H1 (cell line): ENCODE measurements around the gene SF3B6. TPM values are rescaled to one million over a fixed set of nuclear protein-coding genes. Genes with fewer than 3 reads are reported as not detected.
A peak's percentile ranks its signal among the peaks of the same experiment; 100 is the strongest.

Experiments
- CTCF ChIA-PET: fragments of 300-600 bp; sonication (Branson Sonifier 250); formaldehyde crosslinking; loops from one replicate; lab custom pipeline; 2021; ENCODE audit not compliant: partially characterized antibody; lab: Charles Lee
- POLR2A ChIA-PET: fragments of 300-600 bp; sonication (Branson Sonifier 250); formaldehyde crosslinking; loops from one replicate; lab custom pipeline; 2021; ENCODE audit warnings: inconsistent platforms; ENCODE audit not compliant: partially characterized antibody; lab: Charles Lee
- DNase-seq, 2 experiments: peaks; one replicate each; pipeline versions ENCODE4 v3.0.0 to v3.0.0-alpha.2; 2010 to 2022; ENCODE audit warnings: low spot score in 2 of 2, low read depth in 1 of 2, mixed read lengths in 1 of 2
- FAIRE-seq: peaks from 2 replicates; lab custom pipeline; 2011; peaks lifted over from hg19 to GRCh38; lab: Jason Lieb, UNC
- H2AFZ ChIP-seq: 2 replicates; pipeline ENCODE4 v1.8.1; 2012; ENCODE audit warnings: low read length, inconsistent platforms
- H2AK5ac ChIP-seq: 2 replicates; pipeline ENCODE4 v1.6.1; 2013; ENCODE audit warnings: low read depth, low read length
- H2BK120ac ChIP-seq: replicated peaks from 2 replicates; pipeline ENCODE3; 2013; ENCODE audit warnings: low read depth, low read length, inconsistent platforms
- H2BK12ac ChIP-seq: 2 replicates; pipeline ENCODE4 v1.6.1; 2013; ENCODE audit warnings: low read depth, low read length
- H2BK15ac ChIP-seq: 2 replicates; pipeline ENCODE4 v1.6.1; 2013; ENCODE audit warnings: low read length
- H2BK20ac ChIP-seq: 2 replicates; pipeline ENCODE4 v1.6.1; 2013; ENCODE audit warnings: low read length
- H2BK5ac ChIP-seq: 2 replicates; pipeline ENCODE4 v1.6.1; 2013; ENCODE audit warnings: low read depth, low read length
- H3K14ac ChIP-seq: 2 replicates; pipeline ENCODE4 v1.6.1; 2013; ENCODE audit warnings: inconsistent platforms; ENCODE audit not compliant: insufficient read length
- H3K18ac ChIP-seq: 2 replicates; pipeline ENCODE4 v1.6.1; 2013; ENCODE audit warnings: low read length; ENCODE audit errors: extremely low read depth
- H3K23ac ChIP-seq: 2 replicates; pipeline ENCODE4 v1.6.1; 2013; ENCODE audit warnings: inconsistent platforms; ENCODE audit not compliant: insufficient read length
- H3K23me2 ChIP-seq: 2 replicates; pipeline ENCODE4 v1.6.1; 2013; ENCODE audit warnings: low read depth, low read length
- H3K27ac ChIP-seq: 2 replicates; pipeline ENCODE4 v1.6.1; 2011; ENCODE audit warnings: low read depth, low read length, inconsistent platforms
- H3K27me3 ChIP-seq, 4 experiments: replicated peaks in 1 of 4; 1 replicate in 1 of 4; 2 replicates in 3 of 4; pipeline versions ENCODE4 v1.6.1 to v1.8.1; 2011 to 2013; ENCODE audit warnings: low read length in 3 of 4, mild to moderate bottlenecking in 3 of 4, inconsistent platforms in 2 of 4, mixed read lengths in 2 of 4, moderate library complexity in 1 of 4; ENCODE audit not compliant: control insufficient read depth in 3 of 4, insufficient read depth in 3 of 4; ENCODE audit errors: extremely low read depth in 1 of 4
- H3K36me3 ChIP-seq, 4 experiments: 2 replicates each; pipeline versions ENCODE4 v1.6.1 to v1.8.1; 2011 to 2013; ENCODE audit warnings: mild to moderate bottlenecking in 4 of 4, low read length in 3 of 4, moderate library complexity in 2 of 4, control low read depth in 1 of 4, inconsistent platforms in 1 of 4; ENCODE audit not compliant: insufficient read depth in 4 of 4, control insufficient read depth in 2 of 4
- H3K4ac ChIP-seq: replicated peaks from 2 replicates; pipeline ENCODE3; 2013; ENCODE audit warnings: low read length, low read depth, mixed read lengths, inconsistent platforms; ENCODE audit not compliant: insufficient read length
- H3K4me1 ChIP-seq, 4 experiments: replicated peaks in 1 of 4; 1 replicate in 1 of 4; 2 replicates in 3 of 4; pipeline versions ENCODE4 v1.6.1 to v1.8.1; 2011 to 2013; ENCODE audit warnings: low read length in 3 of 4, inconsistent platforms in 2 of 4, mixed read lengths in 1 of 4; ENCODE audit not compliant: insufficient read depth in 4 of 4, control insufficient read depth in 3 of 4
- H3K4me2 ChIP-seq, 2 experiments: 2 replicates each; pipeline versions ENCODE4 v1.6.1 to v1.8.1; 2011 to 2013; ENCODE audit warnings: low read depth in 2 of 2, low read length in 2 of 2, control low read depth in 1 of 2, inconsistent platforms in 1 of 2, mild to moderate bottlenecking in 1 of 2; ENCODE audit not compliant: insufficient read depth in 1 of 2
- H3K4me3 ChIP-seq, 4 experiments: fragments of 200-600, 300-600 bp in 1 of 4; sonication (generic), shearing (Covaris generic), sonication (Bioruptor Twin) in 1 of 4; 2 replicates each; pipeline versions ENCODE4 v1.5.1 to v1.8.1; 2011 to 2016; ENCODE audit warnings: low read length in 4 of 4, low read depth in 3 of 4, control low read depth in 2 of 4, inconsistent platforms in 2 of 4, mild to moderate bottlenecking in 2 of 4, mixed read lengths in 1 of 4, moderate library complexity in 1 of 4; ENCODE audit not compliant: insufficient read depth in 2 of 4; ENCODE audit errors: extremely low read depth in 1 of 4
- H3K56ac ChIP-seq: replicated peaks from 2 replicates; pipeline ENCODE3; 2013; ENCODE audit warnings: low read depth, mild to moderate bottlenecking, mixed read lengths, low read length, inconsistent platforms; ENCODE audit not compliant: insufficient read length
- H3K79me1 ChIP-seq: 2 replicates; pipeline ENCODE4 v1.6.1; 2013; ENCODE audit warnings: low read depth, low read length, control low read depth
- H3K79me2 ChIP-seq, 2 experiments: 2 replicates each; pipeline versions ENCODE4 v1.6.1 to v1.8.1; 2012 to 2013; ENCODE audit warnings: low read length in 2 of 2, mild to moderate bottlenecking in 2 of 2, inconsistent platforms in 1 of 2; ENCODE audit not compliant: insufficient read depth in 2 of 2, control insufficient read depth in 1 of 2
- H3K9ac ChIP-seq, 4 experiments: replicated peaks in 1 of 4; 1 replicate in 1 of 4; 2 replicates in 3 of 4; pipeline versions ENCODE4 v1.6.1 to v1.8.1; 2011 to 2013; ENCODE audit warnings: low read depth in 3 of 4, low read length in 3 of 4, control low read depth in 2 of 4, mild to moderate bottlenecking in 2 of 4, moderate library complexity in 2 of 4, inconsistent platforms in 1 of 4; ENCODE audit errors: extremely low read depth in 1 of 4
- H3K9me3 ChIP-seq, 2 experiments: 2 replicates each; pipeline versions ENCODE4 v1.6.1 to v1.8.1; 2012 to 2013; ENCODE audit warnings: mild to moderate bottlenecking in 2 of 2, moderate library complexity in 2 of 2, control low read depth in 1 of 2, inconsistent platforms in 1 of 2, low read depth in 1 of 2, low read length in 1 of 2, mixed read lengths in 1 of 2; ENCODE audit not compliant: insufficient read depth in 2 of 2
- H4K20me1 ChIP-seq, 2 experiments: replicated peaks in 1 of 2; 2 replicates each; pipeline versions ENCODE3 to v1.8.1; 2011 to 2013; ENCODE audit warnings: inconsistent platforms in 2 of 2, low read length in 2 of 2, mild to moderate bottlenecking in 1 of 2; ENCODE audit not compliant: insufficient read depth in 2 of 2, control insufficient read depth in 1 of 2
- H4K5ac ChIP-seq: 2 replicates; pipeline ENCODE4 v1.6.1; 2013; ENCODE audit warnings: low read length, low read depth, mixed read lengths, inconsistent platforms; ENCODE audit not compliant: insufficient read length
- H4K8ac ChIP-seq: 2 replicates; pipeline ENCODE4 v1.8.0; 2013; ENCODE audit warnings: mild to moderate bottlenecking, moderate library complexity, low read length, inconsistent platforms; ENCODE audit not compliant: insufficient read depth; ENCODE audit errors: extremely low read depth
- H4K91ac ChIP-seq: replicated peaks from 2 replicates; pipeline ENCODE3; 2013; ENCODE audit warnings: low read length, mixed read lengths, inconsistent platforms; ENCODE audit not compliant: insufficient read length
- PHF8 ChIP-seq: fragments of 200-600 bp; sonication (generic); conservative IDR thresholded peaks from 2 replicates; pipeline ENCODE4 v1.7.1; 2012; ENCODE audit warnings: low read depth, mild to moderate bottlenecking, inconsistent platforms, low read length, moderate library complexity
- POLR2AphosphoS5 ChIP-seq: IDR thresholded peaks from 2 replicates; pipeline ENCODE4 v1.6.1; 2011; ENCODE audit warnings: low read depth, low read length
- RAD21 ChIP-seq, 2 experiments: IDR thresholded peaks in 1 of 2; conservative IDR thresholded peaks in 1 of 2; 2 replicates each; pipeline ENCODE4 v1.6.1; 2011; ENCODE audit warnings: low read depth in 2 of 2, low read length in 2 of 2, improper control_type of control experiment in 1 of 2, inconsistent platforms in 1 of 2, mild to moderate bottlenecking in 1 of 2, moderate library complexity in 1 of 2
- WGBS, 2 experiments: shearing (Covaris generic) in 1 of 2; methylation state at CpG; one replicate each; pipeline versions ENCODE4 v1.1.6 to v1.1.7; 2013 to 2015; ENCODE audit warnings: low lambda C conversion rate in 2 of 2, mixed read lengths in 2 of 2, inconsistent platforms in 1 of 2, low coverage in 1 of 2, missing lambda C conversion rate in 1 of 2; ENCODE audit not compliant: insufficient replicate concordance in 2 of 2, insufficient coverage in 1 of 2, insufficient read length in 1 of 2; ENCODE audit errors: extremely low coverage in 1 of 2, missing lambda C conversion rate in 1 of 2; 5-methylcytosine and 5-hydroxymethylcytosine counted together
- polyA plus RNA-seq, 7 experiments: library from polyadenylated mRNA; depleted of rRNA in 3 of 7; stranded (reverse) in 5 of 7; unstranded in 2 of 7; fragments of >200 nt in 5 of 7; fragments of 200-250 nt in 2 of 7; gene quantifications; 1 replicate in 5 of 7; 2 replicates in 1 of 7; 4 replicates in 1 of 7; pipeline versions ENCODE4 v1.2.1 to v1.2.3, GENCODE V29; 2011 to 2013; ENCODE audit warnings: missing spikeins in 2 of 7, mixed read lengths in 2 of 7
- total RNA-seq: library from RNA; stranded (reverse); fragmentation: NEBNext Ultra II Directional; extraction: Animal tissue kit (Norgen Biotek cat#: 25700); gene quantifications from 2 replicates; pipeline ENCODE4 v1.2.1, GENCODE V29; 2021

Gene SF3B6
- total and polyA plus RNA-seq, 2 of the 8 experiments (the other 6 are each of a cell fraction or from before 2014, with no cell fraction given) = 126 to 155 TPM

DNA sequence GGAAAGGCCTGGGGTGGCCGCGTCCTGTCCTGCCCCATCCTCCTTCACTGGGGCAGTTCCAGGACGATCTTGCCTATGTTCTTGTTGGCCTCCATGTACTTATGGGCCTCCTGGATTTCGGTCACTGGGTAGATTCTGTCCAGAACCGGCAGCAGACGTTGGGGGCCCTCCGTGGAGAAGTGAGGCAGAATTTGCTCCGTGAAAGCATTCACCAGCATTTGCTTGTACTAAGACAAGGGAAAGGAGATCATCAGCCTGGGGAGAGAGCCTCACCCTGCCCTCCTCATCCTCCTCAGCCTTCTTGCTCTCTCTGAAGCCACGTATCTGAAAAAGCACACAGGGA lies 1.4 kb upstream of the SF3B6 start:
- TF ChIP-seq POLR2AphosphoS5 (0 out of 2 replicates have a peak, but pooled peaks have one; percentile 4), PHF8 (0 out of 2 replicates have a peak, but pooled peaks have one; percentile 1), RAD21 (IDR thresholded peaks at IDR 0.05 in 1 of 2, conservative IDR thresholded peaks at IDR 0.05 in 1 of 2; ENCODE audit: low read depth in 2 of 2, low read length in 2 of 2) (no peak)
- no peak overlapping the region for H4K8ac ChIP-seq
- no peaks in the 10 kb centered on the region for H3K9me3 ChIP-seq
- no peak overlapping the region for H4K91ac ChIP-seq
- no peak overlapping the region for H3K56ac ChIP-seq
- no peak overlapping the region for H2AFZ ChIP-seq
- H3K79me1 ChIP-seq = no peaks in the 10 kb centered on the region
- no peak overlapping the region for H3K14ac ChIP-seq
- H3K4me2 ChIP-seq = peak overlapping the region; percentile 83 to 84
- peak overlapping the region; percentile 66 for H2BK5ac ChIP-seq
- H3K36me3 ChIP-seq = peaks cover 10 to 28% (median 23%) of the 10 kb centered on the region in 4 experiments; a peak in 7 of 8 replicates
- H2BK12ac ChIP-seq = no peak overlapping the region
- peak overlapping the region in 3 of 4 experiments; percentile 64 to 73 (median 72); a peak in 6 of 7 replicates for H3K9ac ChIP-seq
- no peak overlapping the region for H3K27ac ChIP-seq
- no peak overlapping the region for H2BK20ac ChIP-seq
- FAIRE-seq = no peak
- H2BK120ac ChIP-seq = no peak overlapping the region
- DNase-seq = no peak
- peak overlapping the region; percentile 58 to 74 (median 69) for H3K4me3 ChIP-seq
- peaks cover 0 to 7% (median 2%) of the 10 kb centered on the region in 4 experiments; a peak in 4 of 7 replicates for H3K4me1 ChIP-seq
- no peak overlapping the region for H4K5ac ChIP-seq
- no peak overlapping the region for H2AK5ac ChIP-seq
- ChIA-PET POLR2A (interaction anchor here (0.7 to 2.1 kb wide), 3 partner anchors 17 to 93 kb away, joined by 3 to 22 read pairs (median 5); partner anchors contain the start of gene WDCP), CTCF (no interaction called here)
- H3K23ac ChIP-seq = no peak overlapping the region
- H3K27me3 ChIP-seq = no peaks in the 10 kb centered on the region
- H3K79me2 ChIP-seq = peaks cover 0 to 21% of the 10 kb centered on the region in 2 experiments; a peak in 2 of 4 replicates
- WGBS, 2 experiments = 48% methylated on average over 9 of the region's 9 CpGs; no CpG with 5 or more reads in 1 of the 2 experiments
- H4K20me1 ChIP-seq = no peaks in the 10 kb centered on the region
- peak overlapping the region; percentile 60; the same call in 1 of the 2 replicates for H3K18ac ChIP-seq
- H2BK15ac ChIP-seq = no peak overlapping the region
- H3K23me2 ChIP-seq = peaks cover 5% of the 10 kb centered on the region; the same call in 1 of the 2 replicates
- H3K4ac ChIP-seq = no peak overlapping the region
